GM13977 (cell line): ENCODE results near the gene CRIM1.

Source experiments
- DNase-seq: peaks from one replicate; pipeline ENCODE4 v3.0.0; 2012; ENCODE audit warnings: low spot score
- in situ Hi-C: fragments of 300-500 bp; cut with MboI; formaldehyde crosslinking; loops from one replicate; pipeline ENCODE4 v1.12.0; 2022; ENCODE audit warnings: low sequenced_read_pairs, low pct_unique_long_range_greater_than_20kb, mixed read lengths, inconsistent platforms; ENCODE audit not compliant: unreplicated experiment
- TF ChIP-seq, protein P1 (sequence below): IDR thresholded peaks from 2 replicates; pipeline ENCODE4 v1.5.1; 2012; ENCODE audit warnings: mild to moderate bottlenecking, control low read depth; ENCODE audit not compliant: insufficient read depth; ENCODE audit errors: extremely low read depth, missing control alignments

The CRIM1 gene

DNA sequence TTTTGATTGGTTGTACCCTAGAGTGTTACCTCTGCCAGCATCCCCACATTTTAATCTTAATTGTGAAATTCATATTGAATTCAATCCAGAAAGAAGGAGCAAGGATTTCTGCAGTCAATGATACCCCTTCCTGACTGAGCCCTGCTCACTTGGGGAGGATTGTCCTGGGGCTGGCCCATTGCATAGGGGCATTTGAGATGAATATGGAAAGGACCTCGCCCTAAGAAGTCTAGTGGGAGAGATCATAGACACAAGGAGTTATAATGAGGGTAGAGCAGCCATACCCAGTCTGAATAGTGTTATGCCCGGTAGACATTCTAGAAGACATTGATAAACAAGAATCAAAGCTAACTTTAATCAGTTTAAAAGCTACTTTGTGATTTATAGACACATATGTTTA, 53.8 kb downstream of the CRIM1 start:
- TF ChIP-seq, protein P1, sequence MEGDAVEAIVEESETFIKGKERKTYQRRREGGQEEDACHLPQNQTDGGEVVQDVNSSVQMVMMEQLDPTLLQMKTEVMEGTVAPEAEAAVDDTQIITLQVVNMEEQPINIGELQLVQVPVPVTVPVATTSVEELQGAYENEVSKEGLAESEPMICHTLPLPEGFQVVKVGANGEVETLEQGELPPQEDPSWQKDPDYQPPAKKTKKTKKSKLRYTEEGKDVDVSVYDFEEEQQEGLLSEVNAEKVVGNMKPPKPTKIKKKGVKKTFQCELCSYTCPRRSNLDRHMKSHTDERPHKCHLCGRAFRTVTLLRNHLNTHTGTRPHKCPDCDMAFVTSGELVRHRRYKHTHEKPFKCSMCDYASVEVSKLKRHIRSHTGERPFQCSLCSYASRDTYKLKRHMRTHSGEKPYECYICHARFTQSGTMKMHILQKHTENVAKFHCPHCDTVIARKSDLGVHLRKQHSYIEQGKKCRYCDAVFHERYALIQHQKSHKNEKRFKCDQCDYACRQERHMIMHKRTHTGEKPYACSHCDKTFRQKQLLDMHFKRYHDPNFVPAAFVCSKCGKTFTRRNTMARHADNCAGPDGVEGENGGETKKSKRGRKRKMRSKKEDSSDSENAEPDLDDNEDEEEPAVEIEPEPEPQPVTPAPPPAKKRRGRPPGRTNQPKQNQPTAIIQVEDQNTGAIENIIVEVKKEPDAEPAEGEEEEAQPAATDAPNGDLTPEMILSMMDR, result no peak
- DNase-seq, result no peak
- in situ Hi-C loops, result no loop called here

GRCh38 chr2:36409935-36410334, 54.4 kb downstream of the CRIM1 start:
- no peak for DNase-seq
- TF ChIP-seq, protein P1, result no peak
- in situ Hi-C loops, result no loop called here

DNA sequence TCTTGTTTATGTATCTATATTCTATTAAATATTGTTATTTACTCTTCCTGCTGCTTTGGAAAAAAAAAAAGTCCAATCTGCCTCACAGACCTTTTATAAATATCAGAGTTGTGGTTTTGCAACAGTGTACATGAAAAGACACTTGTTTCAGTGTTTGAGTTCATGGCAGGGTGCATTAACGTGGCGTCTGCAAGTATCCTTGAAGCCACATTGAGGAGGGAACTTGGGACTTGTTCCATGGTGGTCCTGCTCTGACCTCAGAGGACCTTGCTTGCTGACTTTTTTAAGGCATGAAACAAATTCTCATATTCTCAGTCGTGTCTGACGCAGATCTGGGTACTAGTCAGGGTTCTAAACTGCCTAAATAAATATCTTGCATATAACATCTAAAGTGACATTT, 55.1 kb downstream of the CRIM1 start:
- DNase-seq, result no peak
- TF ChIP-seq, protein P1, result no peak
- in situ Hi-C loops, result no loop called here

DNA sequence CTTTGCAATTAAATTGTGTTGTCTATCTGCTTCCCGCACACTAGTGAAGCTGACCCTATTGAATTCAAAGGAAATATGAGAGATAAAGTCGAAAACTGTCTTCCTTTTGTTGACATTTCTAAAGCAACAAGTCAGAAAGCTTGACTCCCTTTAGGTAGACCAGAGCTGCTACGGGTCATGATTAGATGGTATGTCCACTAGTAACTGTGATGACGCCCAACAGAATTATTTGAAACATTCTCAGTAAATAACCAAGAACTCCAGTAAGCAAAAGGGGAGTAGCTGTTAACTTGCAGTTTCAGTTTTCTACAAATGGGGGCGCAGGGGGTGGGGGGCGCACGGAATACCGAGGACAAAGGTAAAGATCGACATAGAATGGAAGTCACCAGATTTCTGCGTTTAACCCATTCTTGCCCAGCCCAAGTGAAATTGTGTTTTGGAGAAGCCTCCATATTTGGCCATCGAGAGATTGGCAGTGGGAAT, 56.4 kb downstream of the CRIM1 start:
- in situ Hi-C loops, result no loop called here
- no peak for DNase-seq
- TF ChIP-seq, protein P1, result no peak

DNA sequence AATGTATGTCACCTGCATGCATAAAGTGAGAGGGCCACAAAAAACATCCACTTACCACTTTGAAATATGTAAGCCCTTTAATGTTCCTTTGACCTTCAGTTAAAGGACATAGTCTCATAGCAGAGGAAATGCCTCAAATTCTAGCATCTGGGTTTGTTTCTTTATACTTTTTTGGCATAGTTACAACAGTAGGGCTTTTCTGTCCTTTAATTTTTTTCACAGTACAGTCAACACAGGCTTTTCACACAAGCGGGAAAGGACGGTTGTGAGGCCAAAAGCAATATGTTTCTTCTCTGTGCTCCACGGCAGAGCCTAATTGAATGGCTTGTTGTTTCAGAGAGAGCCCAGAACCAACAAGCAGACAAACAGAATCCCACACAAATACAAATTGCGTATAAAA, 57.6 kb downstream of the CRIM1 start:
- TF ChIP-seq, protein P1, result no peak
- no peak for DNase-seq
- in situ Hi-C loops, result no loop called here

DNA sequence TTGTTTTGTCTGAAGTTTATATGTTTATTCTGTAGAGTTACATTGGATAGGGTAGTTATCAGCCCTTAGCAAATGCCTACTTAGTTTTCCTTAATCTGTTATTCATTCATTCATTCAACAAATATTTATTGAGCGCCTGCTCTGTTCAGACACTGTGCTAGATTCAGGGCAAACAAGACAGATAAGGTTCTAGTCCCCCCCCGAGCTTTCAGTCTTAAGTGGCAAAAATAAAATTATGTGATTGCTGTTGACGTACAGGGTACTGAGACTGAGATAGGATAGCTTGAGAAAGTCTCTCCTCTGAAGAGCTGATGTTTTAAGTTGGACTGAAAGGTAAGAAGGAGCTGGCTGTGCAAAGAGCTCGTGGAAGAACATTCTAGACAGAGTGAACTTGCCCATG, 58.7 kb downstream of the CRIM1 start:
- DNase-seq, result no peak
- TF ChIP-seq, protein P1, result no peak

More for the DNA sequence above, 58.7 kb downstream of the CRIM1 start:
- in situ Hi-C loops, result no loop called here
